ENCODE data around the gene CAPN8.
"Not testable (repeated sequence)": the region's sequence is repeated elsewhere in the genome, so short reads cannot be mapped to it uniquely, and the experiment has no call there.

CAPN8 gene

GRCh38 chr1:223520200-223520599, 145.3 kb downstream of the CAPN8 start:
- Mint-ChIP-seq H3K4me1 (ENCODE audit: low read depth) (peaks cover 21% of the 10 kb centered on the region), H3K27ac (no peak overlapping the region), H3K27me3 (no peaks in the 10 kb centered on the region), H3K4me3 (no peak overlapping the region), H3K36me3 (no peaks in the 10 kb centered on the region), H3K9me3 (ENCODE audit: low read depth) (no peaks in the 10 kb centered on the region)

- H3K4me1 Mint-ChIP-seq (ENCODE audit: low read depth) = peaks cover 32% of the 10 kb centered on the region
- no peak overlapping the region for H3K27ac Mint-ChIP-seq
- no peaks in the 10 kb centered on the region for H3K9me3 Mint-ChIP-seq (ENCODE audit: low read depth)
- H3K4me3 Mint-ChIP-seq = no peak overlapping the region
- H3K36me3 Mint-ChIP-seq = no peaks in the 10 kb centered on the region
- H3K27me3 Mint-ChIP-seq = no peaks in the 10 kb centered on the region
These were observed 146.4 kb downstream of the CAPN8 start for GRCh38 chr1:223519116-223519515.

GRCh38 chr1:223518553-223518952, 146.9 kb downstream of the CAPN8 start:
- not testable (repeated sequence) for H3K9me3 Mint-ChIP-seq (ENCODE audit: low read depth); H3K36me3 Mint-ChIP-seq; H3K27ac Mint-ChIP-seq; H3K4me3 Mint-ChIP-seq; H3K27me3 Mint-ChIP-seq
- peaks cover 36% of the 10 kb centered on the region for H3K4me1 Mint-ChIP-seq (ENCODE audit: low read depth)

- Mint-ChIP-seq H3K27me3 (no peaks in the 10 kb centered on the region), H3K27ac (peak overlapping the region; percentile 50), H3K4me3 (peak overlapping the region; percentile 20), H3K9me3 (ENCODE audit: low read depth) (no peaks in the 10 kb centered on the region), H3K4me1 (ENCODE audit: low read depth) (peaks cover 47% of the 10 kb centered on the region), H3K36me3 (no peaks in the 10 kb centered on the region)
These were observed 149.6 kb downstream of the CAPN8 start for GRCh38 chr1:223515926-223516325.

- Mint-ChIP-seq H3K4me1 (ENCODE audit: low read depth) (peaks cover 47% of the 10 kb centered on the region), H3K4me3 (peak overlapping the region; percentile 23), H3K36me3 (no peaks in the 10 kb centered on the region), H3K27me3 (no peaks in the 10 kb centered on the region), H3K9me3 (ENCODE audit: low read depth) (no peaks in the 10 kb centered on the region), H3K27ac (peak overlapping the region; percentile 64)
These were observed 150.1 kb downstream of the CAPN8 start for GRCh38 chr1:223515421-223515820.

GRCh38 chr1:223514644-223515043, 150.9 kb downstream of the CAPN8 start:
- Mint-ChIP-seq H3K4me1 (ENCODE audit: low read depth) (peaks cover 48% of the 10 kb centered on the region), H3K27ac (peak overlapping the region; percentile 64), H3K36me3 (no peaks in the 10 kb centered on the region), H3K9me3 (ENCODE audit: low read depth) (no peaks in the 10 kb centered on the region), H3K4me3 (peak overlapping the region; percentile 17), H3K27me3 (no peaks in the 10 kb centered on the region)

- peaks cover 48% of the 10 kb centered on the region for H3K4me1 Mint-ChIP-seq (ENCODE audit: low read depth)
- no peak overlapping the region for H3K4me3 Mint-ChIP-seq
These were observed 152.2 kb downstream of the CAPN8 start for GRCh38 chr1:223513309-223513708.

GRCh38 chr1:223512057-223512456, 153.4 kb downstream of the CAPN8 start:
- Mint-ChIP-seq H3K27me3 (no peaks in the 10 kb centered on the region), H3K9me3 (ENCODE audit: low read depth) (no peaks in the 10 kb centered on the region), H3K4me1 (ENCODE audit: low read depth) (peaks cover 45% of the 10 kb centered on the region), H3K27ac (no peak overlapping the region), H3K36me3 (no peaks in the 10 kb centered on the region), H3K4me3 (no peak overlapping the region)

More at GRCh38 chr1:223513309-223513708, 152.2 kb downstream of the CAPN8 start:
- Mint-ChIP-seq H3K9me3 (ENCODE audit: low read depth) (no peaks in the 10 kb centered on the region), H3K27ac (no peak overlapping the region), H3K36me3 (no peaks in the 10 kb centered on the region), H3K27me3 (no peaks in the 10 kb centered on the region)

- Mint-ChIP-seq H3K9me3 (ENCODE audit: low read depth) (no peaks in the 10 kb centered on the region), H3K27me3 (no peaks in the 10 kb centered on the region), H3K27ac (no peak overlapping the region), H3K36me3 (no peaks in the 10 kb centered on the region), H3K4me1 (ENCODE audit: low read depth) (peaks cover 14% of the 10 kb centered on the region), H3K4me3 (no peak overlapping the region)
These were observed 156.7 kb downstream of the CAPN8 start for GRCh38 chr1:223508796-223509195.

GRCh38 chr1:223504741-223505140, 160.8 kb downstream of the CAPN8 start:
- Mint-ChIP-seq H3K9me3 (ENCODE audit: low read depth) (no peaks in the 10 kb centered on the region), H3K4me3 (no peak overlapping the region), H3K36me3 (no peaks in the 10 kb centered on the region), H3K4me1 (ENCODE audit: low read depth) (peaks cover 1% of the 10 kb centered on the region), H3K27ac (no peak overlapping the region), H3K27me3 (no peaks in the 10 kb centered on the region)

GRCh38 chr1:223503348-223503747, 162.2 kb downstream of the CAPN8 start:
- no peaks in the 10 kb centered on the region for H3K36me3 Mint-ChIP-seq
- H3K27ac Mint-ChIP-seq = no peak overlapping the region

GRCh38 chr1:223500560-223501425, 164.7 kb downstream of the CAPN8 start:
- Mint-ChIP-seq H3K4me1 (ENCODE audit: low read depth) (peaks cover 3% of the 10 kb centered on the region), H3K4me3 (no peak overlapping the region), H3K36me3 (no peaks in the 10 kb centered on the region), H3K9me3 (ENCODE audit: low read depth) (no peaks in the 10 kb centered on the region), H3K27me3 (no peaks in the 10 kb centered on the region), H3K27ac (no peak overlapping the region)

More at GRCh38 chr1:223503348-223503747, 162.2 kb downstream of the CAPN8 start:
- Mint-ChIP-seq H3K27me3 (no peaks in the 10 kb centered on the region), H3K4me1 (ENCODE audit: low read depth) (peaks cover 3% of the 10 kb centered on the region), H3K4me3 (no peak overlapping the region), H3K9me3 (ENCODE audit: low read depth) (no peaks in the 10 kb centered on the region)

GRCh38 chr1:223496883-223497282, 168.6 kb downstream of the CAPN8 start:
- no peaks in the 10 kb centered on the region for H3K36me3 Mint-ChIP-seq
- no peaks in the 10 kb centered on the region for H3K9me3 Mint-ChIP-seq (ENCODE audit: low read depth)
- H3K4me1 Mint-ChIP-seq (ENCODE audit: low read depth) = peaks cover 3% of the 10 kb centered on the region
- H3K27me3 Mint-ChIP-seq = no peaks in the 10 kb centered on the region
- no peak overlapping the region for H3K4me3 Mint-ChIP-seq
- H3K27ac Mint-ChIP-seq = no peak overlapping the region

- Mint-ChIP-seq H3K27ac (no peak overlapping the region), H3K4me3 (no peak overlapping the region)
These were observed 170.4 kb downstream of the CAPN8 start for GRCh38 chr1:223494926-223495645.

GRCh38 chr1:223492044-223492443, 173.5 kb downstream of the CAPN8 start:
- Mint-ChIP-seq H3K27me3 (no peaks in the 10 kb centered on the region), H3K9me3 (ENCODE audit: low read depth) (no peaks in the 10 kb centered on the region), H3K36me3 (no peaks in the 10 kb centered on the region), H3K27ac (no peak overlapping the region), H3K4me3 (no peak overlapping the region), H3K4me1 (ENCODE audit: low read depth) (peaks cover under 1% of the 10 kb centered on the region)

More at GRCh38 chr1:223494926-223495645, 170.4 kb downstream of the CAPN8 start:
- no peaks in the 10 kb centered on the region for H3K27me3 Mint-ChIP-seq
- H3K9me3 Mint-ChIP-seq (ENCODE audit: low read depth) = no peaks in the 10 kb centered on the region
- peaks cover 3% of the 10 kb centered on the region for H3K4me1 Mint-ChIP-seq (ENCODE audit: low read depth)
- no peaks in the 10 kb centered on the region for H3K36me3 Mint-ChIP-seq
